Activated T-cell treated with anti-CD3 and anti-CD28 coated beads, Interleukin-2, amount 50 U/mL, for 4 hours (primary cell): ENCODE measurements around the gene SENP5. TPM values are rescaled to one million over a fixed set of nuclear protein-coding genes. Genes with fewer than 3 reads are reported as not detected.

Source experiments
- ATAC-seq, 2 donors: fragments of 200-7000 bp; cut with Tn5 transposase; one replicate each; pipeline ENCODE4 v1.10.0; 2021
- DNase-seq: peaks from one replicate; pipeline ENCODE4 v3.0.0-alpha.2; 2020
- H3K27me3 Mint-ChIP-seq: one replicate; pipeline ENCODE4 v1.8.0; 2021; ENCODE audit warnings: low read depth, mixed read lengths
- H3K36me3 Mint-ChIP-seq: one replicate; pipeline ENCODE4 v1.8.0; 2022; ENCODE audit warnings: mixed read lengths; ENCODE audit not compliant: insufficient read depth
- H3K4me1 Mint-ChIP-seq: one replicate; pipeline ENCODE4 v1.8.0; 2021; ENCODE audit warnings: low read depth, mixed read lengths
- H3K4me3 Mint-ChIP-seq: one replicate; pipeline ENCODE4 v1.8.0; 2021; ENCODE audit warnings: mild to moderate bottlenecking, moderate library complexity, mixed read lengths
- H3K9me3 Mint-ChIP-seq: one replicate; pipeline ENCODE4 v1.8.0; 2021; ENCODE audit warnings: mixed read lengths
- total RNA-seq, 3 donors: library from RNA; stranded (reverse); gene quantifications; one replicate each; pipeline ENCODE4 v1.2.1, GENCODE V29; 2021

The SENP5 gene
- total RNA-seq, 3 donors from 2014 or later, result 34.5 to 37.1 (median 34.7) TPM

GRCh38 chr3:196903740-196904139 is 36.0 kb downstream of the SENP5 start:
- no peaks in the 10 kb centered on the region for H3K27me3 Mint-ChIP-seq

GRCh38 chr3:196914866-196915265 is 47.1 kb downstream of the SENP5 start:
- ATAC-seq, result no peak
- Mint-ChIP-seq H3K9me3 (no peaks in the 10 kb centered on the region), H3K27me3 (no peaks in the 10 kb centered on the region), H3K4me3 (no peak overlapping the region), H3K36me3 (peaks cover 28% of the 10 kb centered on the region), H3K4me1 (peaks cover 2% of the 10 kb centered on the region)
- DNase-seq, result no peak

More at GRCh38 chr3:196903740-196904139, 36.0 kb downstream of the SENP5 start:
- no peaks in the 10 kb centered on the region for H3K4me1 Mint-ChIP-seq
- peaks cover 45% of the 10 kb centered on the region for H3K36me3 Mint-ChIP-seq
- DNase-seq (no peak), ATAC-seq (no peak)
- H3K4me3 Mint-ChIP-seq, result no peak overlapping the region
- no peaks in the 10 kb centered on the region for H3K9me3 Mint-ChIP-seq

GRCh38 chr3:196915375-196915774 is 47.7 kb downstream of the SENP5 start:
- Mint-ChIP-seq H3K4me1 (peaks cover 2% of the 10 kb centered on the region), H3K36me3 (peaks cover 26% of the 10 kb centered on the region), H3K27me3 (no peaks in the 10 kb centered on the region), H3K9me3 (no peaks in the 10 kb centered on the region), H3K4me3 (no peak overlapping the region)
- ATAC-seq, result no peak
- DNase-seq, result no peak

GRCh38 chr3:196916221-196916620 is 48.5 kb downstream of the SENP5 start:
- H3K4me3 Mint-ChIP-seq, result no peak overlapping the region
- H3K27me3 Mint-ChIP-seq, result no peaks in the 10 kb centered on the region
- DNase-seq, result no peak
- H3K36me3 Mint-ChIP-seq, result peaks cover 20% of the 10 kb centered on the region
- no peaks in the 10 kb centered on the region for H3K9me3 Mint-ChIP-seq
- no peak for ATAC-seq
- peaks cover 2% of the 10 kb centered on the region for H3K4me1 Mint-ChIP-seq

- Mint-ChIP-seq H3K4me3 (no peak overlapping the region), H3K36me3 (peaks cover 20% of the 10 kb centered on the region), H3K4me1 (peaks cover 2% of the 10 kb centered on the region), H3K27me3 (no peaks in the 10 kb centered on the region), H3K9me3 (no peaks in the 10 kb centered on the region)
- DNase-seq (no peak), ATAC-seq (no peak)
These were observed 49.3 kb downstream of the SENP5 start for GRCh38 chr3:196916995-196917394.

GRCh38 chr3:196918968-196919367 is 51.2 kb downstream of the SENP5 start:
- peaks cover 23% of the 10 kb centered on the region for H3K36me3 Mint-ChIP-seq

GRCh38 chr3:196920733-196921132 is 53.0 kb downstream of the SENP5 start:
- Mint-ChIP-seq H3K27me3 (no peaks in the 10 kb centered on the region), H3K9me3 (no peaks in the 10 kb centered on the region), H3K4me1 (peaks cover 2% of the 10 kb centered on the region), H3K36me3 (peaks cover 14% of the 10 kb centered on the region), H3K4me3 (no peak overlapping the region)
- ATAC-seq (no peak), DNase-seq (no peak)

More at GRCh38 chr3:196918968-196919367, 51.2 kb downstream of the SENP5 start:
- ATAC-seq, result no peak
- Mint-ChIP-seq H3K27me3 (no peaks in the 10 kb centered on the region), H3K9me3 (no peaks in the 10 kb centered on the region), H3K4me3 (no peak overlapping the region), H3K4me1 (peaks cover 2% of the 10 kb centered on the region)
- no peak for DNase-seq

GRCh38 chr3:196927571-196928453 is 60.1 kb downstream of the SENP5 start:
- DNase-seq (no peak), ATAC-seq (no peak)
- H3K9me3 Mint-ChIP-seq, result no peaks in the 10 kb centered on the region
- peaks cover 26% of the 10 kb centered on the region for H3K36me3 Mint-ChIP-seq
- no peak overlapping the region for H3K4me3 Mint-ChIP-seq
- no peaks in the 10 kb centered on the region for H3K27me3 Mint-ChIP-seq
- H3K4me1 Mint-ChIP-seq, result no peaks in the 10 kb centered on the region

GRCh38 chr3:196931157-196931556 is 63.4 kb downstream of the SENP5 start:
- no peak for DNase-seq
- Mint-ChIP-seq H3K36me3 (peaks cover 34% of the 10 kb centered on the region), H3K27me3 (no peaks in the 10 kb centered on the region), H3K4me1 (no peaks in the 10 kb centered on the region), H3K4me3 (no peak overlapping the region), H3K9me3 (no peaks in the 10 kb centered on the region)
- no peak for ATAC-seq

GRCh38 chr3:196931828-196932587 is 64.3 kb downstream of the SENP5 start:
- no peak overlapping the region for H3K4me3 Mint-ChIP-seq
- H3K9me3 Mint-ChIP-seq, result no peaks in the 10 kb centered on the region
- H3K27me3 Mint-ChIP-seq, result no peaks in the 10 kb centered on the region
- ATAC-seq, result no peak
- H3K36me3 Mint-ChIP-seq, result peaks cover 41% of the 10 kb centered on the region
- no peaks in the 10 kb centered on the region for H3K4me1 Mint-ChIP-seq
- no peak for DNase-seq

- no peak overlapping the region for H3K4me3 Mint-ChIP-seq
- no peaks in the 10 kb centered on the region for H3K9me3 Mint-ChIP-seq
- no peaks in the 10 kb centered on the region for H3K4me1 Mint-ChIP-seq
- no peak for DNase-seq
- H3K27me3 Mint-ChIP-seq, result no peaks in the 10 kb centered on the region
- ATAC-seq, result no peak
- H3K36me3 Mint-ChIP-seq, result peaks cover 47% of the 10 kb centered on the region
These were observed 64.9 kb downstream of the SENP5 start for GRCh38 chr3:196932600-196932999.

GRCh38 chr3:196936288-196936687 is 68.6 kb downstream of the SENP5 start:
- no peaks in the 10 kb centered on the region for H3K9me3 Mint-ChIP-seq
- peaks cover 22% of the 10 kb centered on the region for H3K4me1 Mint-ChIP-seq
- peaks cover 44% of the 10 kb centered on the region for H3K36me3 Mint-ChIP-seq
- H3K27me3 Mint-ChIP-seq, result no peaks in the 10 kb centered on the region
- DNase-seq, result no peak
- no peak overlapping the region for H3K4me3 Mint-ChIP-seq
- no peak for ATAC-seq

- no peaks in the 10 kb centered on the region for H3K9me3 Mint-ChIP-seq
- no peak overlapping the region for H3K4me3 Mint-ChIP-seq
- no peak for ATAC-seq
- peaks cover 30% of the 10 kb centered on the region for H3K4me1 Mint-ChIP-seq
- peaks cover 41% of the 10 kb centered on the region for H3K36me3 Mint-ChIP-seq
- no peak for DNase-seq
- no peaks in the 10 kb centered on the region for H3K27me3 Mint-ChIP-seq
These were observed 70.4 kb downstream of the SENP5 start for GRCh38 chr3:196938124-196938523.

- no peaks in the 10 kb centered on the region for H3K27me3 Mint-ChIP-seq
- H3K36me3 Mint-ChIP-seq, result peaks cover 39% of the 10 kb centered on the region
- no peak overlapping the region for H3K4me3 Mint-ChIP-seq
- H3K9me3 Mint-ChIP-seq, result no peaks in the 10 kb centered on the region
- DNase-seq (no peak), ATAC-seq (no peak)
- H3K4me1 Mint-ChIP-seq, result peaks cover 34% of the 10 kb centered on the region
These were observed 70.9 kb downstream of the SENP5 start for GRCh38 chr3:196938576-196938975.
